PFSK-1 (cell line): Measurements from ENCODE around the gene ARTN.

ENCODE experiments used
- FOXP2 ChIP-seq: optimal IDR thresholded peaks from 2 replicates; pipeline ENCODE3; 2011; ENCODE audit warnings: borderline replicate concordance, control low read depth, inconsistent platforms; ENCODE audit not compliant: insufficient read depth; ENCODE audit errors: extremely low read length, extremely low read depth
- POLR2AphosphoS5 ChIP-seq: IDR thresholded peaks from 2 replicates; pipeline ENCODE4 v1.6.1; 2012; ENCODE audit warnings: low read depth, mild to moderate bottlenecking, control low read depth, low read length, moderate library complexity
- SIN3A ChIP-seq: IDR thresholded peaks from 2 replicates; pipeline ENCODE4 v1.6.1; 2012; ENCODE audit warnings: mild to moderate bottlenecking, low read length, moderate library complexity, borderline replicate concordance; ENCODE audit not compliant: insufficient read depth
- TAF1 ChIP-seq: IDR thresholded peaks from 2 replicates; pipeline ENCODE4 v1.6.1; 2012; ENCODE audit warnings: low read length, control low read depth, borderline replicate concordance; ENCODE audit not compliant: insufficient read depth
- TF ChIP-seq, protein P1 (sequence below), 2 experiments: IDR thresholded peaks; 2 replicates each; pipeline versions ENCODE4 v1.6.1 to v1.8.0; 2011 to 2012; ENCODE audit warnings: low read depth in 2 of 2, low read length in 2 of 2, control low read depth in 1 of 2, inconsistent platforms in 1 of 2, mild to moderate bottlenecking in 1 of 2, moderate library complexity in 1 of 2; ENCODE audit not compliant: insufficient read depth in 1 of 2

The ARTN gene

DNA sequence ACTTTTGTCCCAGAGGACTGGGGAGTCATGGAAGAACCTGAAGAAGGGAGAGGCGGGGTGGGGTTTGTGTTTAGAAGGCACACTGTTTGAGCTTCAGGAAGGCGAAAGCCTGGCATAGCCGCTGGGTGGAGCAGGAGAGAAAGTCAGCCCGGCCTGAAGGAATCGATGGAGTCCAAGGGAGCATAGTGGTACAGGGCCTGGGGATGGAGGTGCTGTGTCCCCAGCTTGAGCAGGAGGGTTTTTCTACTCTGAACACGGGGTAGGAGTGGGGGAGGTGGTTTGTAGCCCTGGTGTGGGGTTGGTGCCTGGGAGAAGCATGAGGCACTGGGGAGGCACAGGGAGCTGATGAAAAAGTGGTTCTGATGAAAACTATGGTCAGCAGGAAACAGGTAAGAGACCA, 53.1 kb downstream of the ARTN start:
- TF ChIP-seq POLR2AphosphoS5 (no peak), SIN3A (no peak), TAF1 (no peak), FOXP2 (no peak)
- TF ChIP-seq, protein P1, sequence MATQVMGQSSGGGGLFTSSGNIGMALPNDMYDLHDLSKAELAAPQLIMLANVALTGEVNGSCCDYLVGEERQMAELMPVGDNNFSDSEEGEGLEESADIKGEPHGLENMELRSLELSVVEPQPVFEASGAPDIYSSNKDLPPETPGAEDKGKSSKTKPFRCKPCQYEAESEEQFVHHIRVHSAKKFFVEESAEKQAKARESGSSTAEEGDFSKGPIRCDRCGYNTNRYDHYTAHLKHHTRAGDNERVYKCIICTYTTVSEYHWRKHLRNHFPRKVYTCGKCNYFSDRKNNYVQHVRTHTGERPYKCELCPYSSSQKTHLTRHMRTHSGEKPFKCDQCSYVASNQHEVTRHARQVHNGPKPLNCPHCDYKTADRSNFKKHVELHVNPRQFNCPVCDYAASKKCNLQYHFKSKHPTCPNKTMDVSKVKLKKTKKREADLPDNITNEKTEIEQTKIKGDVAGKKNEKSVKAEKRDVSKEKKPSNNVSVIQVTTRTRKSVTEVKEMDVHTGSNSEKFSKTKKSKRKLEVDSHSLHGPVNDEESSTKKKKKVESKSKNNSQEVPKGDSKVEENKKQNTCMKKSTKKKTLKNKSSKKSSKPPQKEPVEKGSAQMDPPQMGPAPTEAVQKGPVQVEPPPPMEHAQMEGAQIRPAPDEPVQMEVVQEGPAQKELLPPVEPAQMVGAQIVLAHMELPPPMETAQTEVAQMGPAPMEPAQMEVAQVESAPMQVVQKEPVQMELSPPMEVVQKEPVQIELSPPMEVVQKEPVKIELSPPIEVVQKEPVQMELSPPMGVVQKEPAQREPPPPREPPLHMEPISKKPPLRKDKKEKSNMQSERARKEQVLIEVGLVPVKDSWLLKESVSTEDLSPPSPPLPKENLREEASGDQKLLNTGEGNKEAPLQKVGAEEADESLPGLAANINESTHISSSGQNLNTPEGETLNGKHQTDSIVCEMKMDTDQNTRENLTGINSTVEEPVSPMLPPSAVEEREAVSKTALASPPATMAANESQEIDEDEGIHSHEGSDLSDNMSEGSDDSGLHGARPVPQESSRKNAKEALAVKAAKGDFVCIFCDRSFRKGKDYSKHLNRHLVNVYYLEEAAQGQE (IDR thresholded peaks at IDR 0.05; ENCODE audit: insufficient read depth in 1 of 2, low read depth in 2 of 2, low read length in 2 of 2) = no peak
